DND-41 (cell line): ENCODE data around the gene EIPR1.

ENCODE experiments used
- EZH2 ChIP-seq: IDR thresholded peaks from 3 replicates; pipeline ENCODE4 v1.6.1; 2012; ENCODE audit warnings: borderline replicate concordance, low read depth, mild to moderate bottlenecking, moderate library complexity, low read length, inconsistent platforms; ENCODE audit not compliant: severe bottlenecking
- TF ChIP-seq, protein P1 (sequence below): IDR thresholded peaks from 2 replicates; pipeline ENCODE4 v1.5.1; 2012; ENCODE audit warnings: borderline replicate concordance, low read length, moderate library complexity, mild to moderate bottlenecking; ENCODE audit not compliant: poor library complexity, severe bottlenecking; ENCODE audit errors: extremely low read depth

DNA sequence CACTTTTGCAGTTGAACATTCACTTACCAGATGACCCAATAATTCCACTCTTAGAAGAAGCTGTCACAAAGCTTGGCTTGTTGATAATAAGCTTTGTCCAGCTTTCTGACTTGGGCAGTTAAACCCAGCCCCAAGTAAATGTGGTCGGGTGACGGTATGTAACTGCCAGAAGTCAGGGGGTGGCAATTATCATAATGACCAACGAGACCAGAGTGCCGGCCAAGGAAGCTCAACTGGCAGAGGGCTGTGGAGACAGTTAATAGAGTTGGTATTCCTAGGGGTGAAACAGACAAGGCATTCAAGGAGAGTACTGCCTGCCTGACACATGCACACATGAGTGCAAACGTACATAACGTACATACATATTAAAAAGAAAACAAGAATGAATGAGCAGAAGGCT, 116.7 kb downstream of the EIPR1 start:
- TF ChIP-seq, protein P1, sequence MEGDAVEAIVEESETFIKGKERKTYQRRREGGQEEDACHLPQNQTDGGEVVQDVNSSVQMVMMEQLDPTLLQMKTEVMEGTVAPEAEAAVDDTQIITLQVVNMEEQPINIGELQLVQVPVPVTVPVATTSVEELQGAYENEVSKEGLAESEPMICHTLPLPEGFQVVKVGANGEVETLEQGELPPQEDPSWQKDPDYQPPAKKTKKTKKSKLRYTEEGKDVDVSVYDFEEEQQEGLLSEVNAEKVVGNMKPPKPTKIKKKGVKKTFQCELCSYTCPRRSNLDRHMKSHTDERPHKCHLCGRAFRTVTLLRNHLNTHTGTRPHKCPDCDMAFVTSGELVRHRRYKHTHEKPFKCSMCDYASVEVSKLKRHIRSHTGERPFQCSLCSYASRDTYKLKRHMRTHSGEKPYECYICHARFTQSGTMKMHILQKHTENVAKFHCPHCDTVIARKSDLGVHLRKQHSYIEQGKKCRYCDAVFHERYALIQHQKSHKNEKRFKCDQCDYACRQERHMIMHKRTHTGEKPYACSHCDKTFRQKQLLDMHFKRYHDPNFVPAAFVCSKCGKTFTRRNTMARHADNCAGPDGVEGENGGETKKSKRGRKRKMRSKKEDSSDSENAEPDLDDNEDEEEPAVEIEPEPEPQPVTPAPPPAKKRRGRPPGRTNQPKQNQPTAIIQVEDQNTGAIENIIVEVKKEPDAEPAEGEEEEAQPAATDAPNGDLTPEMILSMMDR: no peak
- TF ChIP-seq EZH2: no peak
